HepG2 (cell line): Measurements from ENCODE around the gene GPR42. TPM values are rescaled to one million over a fixed set of nuclear protein-coding genes. Genes with fewer than 3 reads are reported as not detected.
A peak's percentile ranks its signal among the peaks of the same experiment; 100 is the strongest.

Experiments
- ATF1 ChIP-seq: IDR thresholded peaks from 2 replicates; pipeline ENCODE4 v1.6.1; 2016; ENCODE audit warnings: mild to moderate bottlenecking, control low read depth
- ERF ChIP-seq: IDR thresholded peaks from 2 replicates; pipeline ENCODE4 v1.6.1; 2018; ENCODE audit warnings: missing biosample characterization, missing genetic modification reagents
- ISL2 ChIP-seq: sonication (generic); formaldehyde crosslinking; IDR thresholded peaks from 2 replicates; pipeline ENCODE4 v1.5.0; 2020; ENCODE audit warnings: missing genetic modification reagents
- SCMH1 ChIP-seq: sonication (generic); formaldehyde crosslinking; IDR thresholded peaks from 2 replicates; pipeline ENCODE4 v1.9.0; 2021; ENCODE audit warnings: missing genetic modification reagents, mild to moderate bottlenecking, borderline replicate concordance
- SMAD1 ChIP-seq: sonication (generic); formaldehyde crosslinking; IDR thresholded peaks from 2 replicates; pipeline ENCODE4 v1.4.0; 2020; ENCODE audit warnings: missing genetic modification reagents, low read depth, mild to moderate bottlenecking, borderline replicate concordance
- WIZ ChIP-seq: sonication (generic); formaldehyde crosslinking; IDR thresholded peaks from 2 replicates; pipeline ENCODE4 v1.5.1; 2020; ENCODE audit warnings: mild to moderate bottlenecking, missing genetic modification reagents
- ZMYM3 ChIP-seq: sonication (generic); formaldehyde crosslinking; IDR thresholded peaks from 2 replicates; pipeline ENCODE4 v1.5.1; 2020; ENCODE audit warnings: mild to moderate bottlenecking, missing genetic modification reagents
- ZNF44 ChIP-seq: sonication (generic); formaldehyde crosslinking; IDR thresholded peaks from 2 replicates; pipeline ENCODE4 v1.5.1; 2020; ENCODE audit warnings: mild to moderate bottlenecking, missing genetic modification reagents
- ZNF615 ChIP-seq: sonication (generic); formaldehyde crosslinking; IDR thresholded peaks from 2 replicates; pipeline ENCODE4 v1.5.0; 2020; ENCODE audit warnings: mild to moderate bottlenecking, missing genetic modification reagents, borderline replicate concordance
- ZNF768 ChIP-seq: sonication (generic); formaldehyde crosslinking; IDR thresholded peaks from 2 replicates; pipeline ENCODE4 v1.4.0; 2020; ENCODE audit warnings: missing genetic modification reagents
- ZSCAN29 ChIP-seq: sonication (generic); formaldehyde crosslinking; conservative IDR thresholded peaks from 2 replicates; pipeline ENCODE4 v1.4.0; 2020; ENCODE audit warnings: mild to moderate bottlenecking, missing genetic modification reagents
- polyA plus RNA-seq, 8 experiments: library from polyadenylated mRNA; depleted of rRNA in 3 of 8; stranded (reverse) in 7 of 8; unstranded in 1 of 8; fragments of >200 nt; fragmentation: Illumina TruSeq in 4 of 8; extraction: Trizol in 4 of 8; gene quantifications; 2 replicates each; pipeline versions ENCODE4 v1.2.1 to v1.2.3, GENCODE V29; 2011 to 2016; ENCODE audit warnings: low read depth in 4 of 8, missing spikeins in 1 of 8, mixed read lengths in 1 of 8; ENCODE audit not compliant: insufficient read depth in 1 of 8
- total RNA-seq, 5 experiments: library from RNA; depleted of rRNA; stranded (reverse); fragments of >200 nt; fragmentation: Illumina TruSeq; extraction: Trizol; gene quantifications; 2 replicates each; pipeline ENCODE4 v1.2.3, GENCODE V29; 2016; ENCODE audit warnings: low read depth in 1 of 5
- TF ChIP-seq, protein P1 (sequence below): sonication (generic); formaldehyde crosslinking; IDR thresholded peaks from 2 replicates; pipeline ENCODE4; 2020; ENCODE audit warnings: missing genetic modification reagents, mild to moderate bottlenecking, borderline replicate concordance
- TF ChIP-seq, protein P2 (sequence below): sonication (generic); formaldehyde crosslinking; IDR thresholded peaks from 2 replicates; pipeline ENCODE4 v1.5.0; 2020; ENCODE audit warnings: missing genetic modification reagents
- TF ChIP-seq, protein P3 (sequence below), 2 experiments: fragments of 450-650 bp in 1 of 2; sonication (generic) in 1 of 2; formaldehyde crosslinking; IDR thresholded peaks; 2 replicates each; pipeline versions ENCODE4 v1.5.0 to v1.8.0; 2020 to 2022; ENCODE audit warnings: mild to moderate bottlenecking in 1 of 2, missing genetic modification reagents in 1 of 2
- TF ChIP-seq, protein P4 (sequence below): fragments of 450-650 bp; IDR thresholded peaks from 2 replicates; pipeline ENCODE4 v1.6.1; 2017; ENCODE audit warnings: mild to moderate bottlenecking
- TF ChIP-seq, protein P5 (sequence below): sonication (generic); formaldehyde crosslinking; IDR thresholded peaks from 2 replicates; pipeline ENCODE4 v1.5.1; 2020; ENCODE audit warnings: mild to moderate bottlenecking, missing genetic modification reagents, borderline replicate concordance

The GPR42 gene
- total and polyA plus RNA-seq, 2 of the 13 experiments (the other 11 are each of a cell fraction or from before 2014, with no cell fraction given), result not detected

DNA sequence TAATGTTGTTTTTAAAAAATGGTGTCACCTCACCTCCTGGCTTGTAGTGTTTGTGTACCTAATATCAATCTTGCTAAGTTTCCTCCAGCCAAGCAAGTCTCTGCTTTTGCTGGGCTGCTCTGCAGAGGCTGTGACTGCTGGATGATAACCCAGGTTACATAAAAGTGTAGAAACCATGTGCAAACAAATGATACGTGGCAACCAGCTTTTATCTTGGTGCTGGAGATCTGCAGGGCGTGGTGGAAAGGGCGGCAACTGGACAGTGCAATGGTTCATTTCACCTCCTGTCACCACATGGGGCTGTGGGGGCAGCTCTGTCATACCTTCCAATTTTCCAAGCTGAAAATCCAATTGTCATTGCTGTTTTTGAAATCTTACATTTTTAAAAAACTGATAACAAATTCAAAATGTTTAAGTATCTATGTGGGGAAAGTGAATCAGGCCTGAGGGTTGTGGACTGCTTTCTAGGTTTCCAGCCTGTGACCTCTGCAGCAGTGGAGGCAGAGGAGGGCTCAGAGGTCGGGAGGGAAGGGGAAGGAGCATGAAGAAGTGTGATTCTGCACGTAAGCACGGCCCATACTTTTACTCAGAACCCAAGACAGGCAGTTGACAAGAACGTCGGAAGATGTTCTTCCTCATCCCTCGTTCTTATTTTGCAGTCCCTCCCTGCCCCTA lies 9.7 kb downstream of the GPR42 start (continued):
- TF ChIP-seq, protein P1, sequence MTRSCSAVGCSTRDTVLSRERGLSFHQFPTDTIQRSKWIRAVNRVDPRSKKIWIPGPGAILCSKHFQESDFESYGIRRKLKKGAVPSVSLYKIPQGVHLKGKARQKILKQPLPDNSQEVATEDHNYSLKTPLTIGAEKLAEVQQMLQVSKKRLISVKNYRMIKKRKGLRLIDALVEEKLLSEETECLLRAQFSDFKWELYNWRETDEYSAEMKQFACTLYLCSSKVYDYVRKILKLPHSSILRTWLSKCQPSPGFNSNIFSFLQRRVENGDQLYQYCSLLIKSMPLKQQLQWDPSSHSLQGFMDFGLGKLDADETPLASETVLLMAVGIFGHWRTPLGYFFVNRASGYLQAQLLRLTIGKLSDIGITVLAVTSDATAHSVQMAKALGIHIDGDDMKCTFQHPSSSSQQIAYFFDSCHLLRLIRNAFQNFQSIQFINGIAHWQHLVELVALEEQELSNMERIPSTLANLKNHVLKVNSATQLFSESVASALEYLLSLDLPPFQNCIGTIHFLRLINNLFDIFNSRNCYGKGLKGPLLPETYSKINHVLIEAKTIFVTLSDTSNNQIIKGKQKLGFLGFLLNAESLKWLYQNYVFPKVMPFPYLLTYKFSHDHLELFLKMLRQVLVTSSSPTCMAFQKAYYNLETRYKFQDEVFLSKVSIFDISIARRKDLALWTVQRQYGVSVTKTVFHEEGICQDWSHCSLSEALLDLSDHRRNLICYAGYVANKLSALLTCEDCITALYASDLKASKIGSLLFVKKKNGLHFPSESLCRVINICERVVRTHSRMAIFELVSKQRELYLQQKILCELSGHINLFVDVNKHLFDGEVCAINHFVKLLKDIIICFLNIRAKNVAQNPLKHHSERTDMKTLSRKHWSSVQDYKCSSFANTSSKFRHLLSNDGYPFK (CRISPR knock-in tag), result no peak
- no peak for TF ChIP-seq ZNF44 (CRISPR knock-in tag)
- no peak for TF ChIP-seq SCMH1 (CRISPR knock-in tag)
- peak; percentile 64; the same call in 1 of the 2 replicates for TF ChIP-seq ERF (CRISPR knock-in tag)
- TF ChIP-seq, protein P2, sequence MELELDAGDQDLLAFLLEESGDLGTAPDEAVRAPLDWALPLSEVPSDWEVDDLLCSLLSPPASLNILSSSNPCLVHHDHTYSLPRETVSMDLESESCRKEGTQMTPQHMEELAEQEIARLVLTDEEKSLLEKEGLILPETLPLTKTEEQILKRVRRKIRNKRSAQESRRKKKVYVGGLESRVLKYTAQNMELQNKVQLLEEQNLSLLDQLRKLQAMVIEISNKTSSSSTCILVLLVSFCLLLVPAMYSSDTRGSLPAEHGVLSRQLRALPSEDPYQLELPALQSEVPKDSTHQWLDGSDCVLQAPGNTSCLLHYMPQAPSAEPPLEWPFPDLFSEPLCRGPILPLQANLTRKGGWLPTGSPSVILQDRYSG (CRISPR knock-in tag), result no peak
- TF ChIP-seq, protein P3, sequence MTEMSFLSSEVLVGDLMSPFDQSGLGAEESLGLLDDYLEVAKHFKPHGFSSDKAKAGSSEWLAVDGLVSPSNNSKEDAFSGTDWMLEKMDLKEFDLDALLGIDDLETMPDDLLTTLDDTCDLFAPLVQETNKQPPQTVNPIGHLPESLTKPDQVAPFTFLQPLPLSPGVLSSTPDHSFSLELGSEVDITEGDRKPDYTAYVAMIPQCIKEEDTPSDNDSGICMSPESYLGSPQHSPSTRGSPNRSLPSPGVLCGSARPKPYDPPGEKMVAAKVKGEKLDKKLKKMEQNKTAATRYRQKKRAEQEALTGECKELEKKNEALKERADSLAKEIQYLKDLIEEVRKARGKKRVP (CRISPR knock-in tag; IDR thresholded peaks at IDR 0.05), result no peak
- no peak for TF ChIP-seq ZNF615 (CRISPR knock-in tag)
- TF ChIP-seq, protein P4, sequence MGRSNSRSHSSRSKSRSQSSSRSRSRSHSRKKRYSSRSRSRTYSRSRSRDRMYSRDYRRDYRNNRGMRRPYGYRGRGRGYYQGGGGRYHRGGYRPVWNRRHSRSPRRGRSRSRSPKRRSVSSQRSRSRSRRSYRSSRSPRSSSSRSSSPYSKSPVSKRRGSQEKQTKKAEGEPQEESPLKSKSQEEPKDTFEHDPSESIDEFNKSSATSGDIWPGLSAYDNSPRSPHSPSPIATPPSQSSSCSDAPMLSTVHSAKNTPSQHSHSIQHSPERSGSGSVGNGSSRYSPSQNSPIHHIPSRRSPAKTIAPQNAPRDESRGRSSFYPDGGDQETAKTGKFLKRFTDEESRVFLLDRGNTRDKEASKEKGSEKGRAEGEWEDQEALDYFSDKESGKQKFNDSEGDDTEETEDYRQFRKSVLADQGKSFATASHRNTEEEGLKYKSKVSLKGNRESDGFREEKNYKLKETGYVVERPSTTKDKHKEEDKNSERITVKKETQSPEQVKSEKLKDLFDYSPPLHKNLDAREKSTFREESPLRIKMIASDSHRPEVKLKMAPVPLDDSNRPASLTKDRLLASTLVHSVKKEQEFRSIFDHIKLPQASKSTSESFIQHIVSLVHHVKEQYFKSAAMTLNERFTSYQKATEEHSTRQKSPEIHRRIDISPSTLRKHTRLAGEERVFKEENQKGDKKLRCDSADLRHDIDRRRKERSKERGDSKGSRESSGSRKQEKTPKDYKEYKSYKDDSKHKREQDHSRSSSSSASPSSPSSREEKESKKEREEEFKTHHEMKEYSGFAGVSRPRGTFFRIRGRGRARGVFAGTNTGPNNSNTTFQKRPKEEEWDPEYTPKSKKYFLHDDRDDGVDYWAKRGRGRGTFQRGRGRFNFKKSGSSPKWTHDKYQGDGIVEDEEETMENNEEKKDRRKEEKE, result no peak
- peak; percentile 58; the same call in 1 of the 2 replicates for TF ChIP-seq ISL2 (CRISPR knock-in tag)
- TF ChIP-seq ZMYM3 (CRISPR knock-in tag), result peak; percentile 75
- TF ChIP-seq, protein P5, sequence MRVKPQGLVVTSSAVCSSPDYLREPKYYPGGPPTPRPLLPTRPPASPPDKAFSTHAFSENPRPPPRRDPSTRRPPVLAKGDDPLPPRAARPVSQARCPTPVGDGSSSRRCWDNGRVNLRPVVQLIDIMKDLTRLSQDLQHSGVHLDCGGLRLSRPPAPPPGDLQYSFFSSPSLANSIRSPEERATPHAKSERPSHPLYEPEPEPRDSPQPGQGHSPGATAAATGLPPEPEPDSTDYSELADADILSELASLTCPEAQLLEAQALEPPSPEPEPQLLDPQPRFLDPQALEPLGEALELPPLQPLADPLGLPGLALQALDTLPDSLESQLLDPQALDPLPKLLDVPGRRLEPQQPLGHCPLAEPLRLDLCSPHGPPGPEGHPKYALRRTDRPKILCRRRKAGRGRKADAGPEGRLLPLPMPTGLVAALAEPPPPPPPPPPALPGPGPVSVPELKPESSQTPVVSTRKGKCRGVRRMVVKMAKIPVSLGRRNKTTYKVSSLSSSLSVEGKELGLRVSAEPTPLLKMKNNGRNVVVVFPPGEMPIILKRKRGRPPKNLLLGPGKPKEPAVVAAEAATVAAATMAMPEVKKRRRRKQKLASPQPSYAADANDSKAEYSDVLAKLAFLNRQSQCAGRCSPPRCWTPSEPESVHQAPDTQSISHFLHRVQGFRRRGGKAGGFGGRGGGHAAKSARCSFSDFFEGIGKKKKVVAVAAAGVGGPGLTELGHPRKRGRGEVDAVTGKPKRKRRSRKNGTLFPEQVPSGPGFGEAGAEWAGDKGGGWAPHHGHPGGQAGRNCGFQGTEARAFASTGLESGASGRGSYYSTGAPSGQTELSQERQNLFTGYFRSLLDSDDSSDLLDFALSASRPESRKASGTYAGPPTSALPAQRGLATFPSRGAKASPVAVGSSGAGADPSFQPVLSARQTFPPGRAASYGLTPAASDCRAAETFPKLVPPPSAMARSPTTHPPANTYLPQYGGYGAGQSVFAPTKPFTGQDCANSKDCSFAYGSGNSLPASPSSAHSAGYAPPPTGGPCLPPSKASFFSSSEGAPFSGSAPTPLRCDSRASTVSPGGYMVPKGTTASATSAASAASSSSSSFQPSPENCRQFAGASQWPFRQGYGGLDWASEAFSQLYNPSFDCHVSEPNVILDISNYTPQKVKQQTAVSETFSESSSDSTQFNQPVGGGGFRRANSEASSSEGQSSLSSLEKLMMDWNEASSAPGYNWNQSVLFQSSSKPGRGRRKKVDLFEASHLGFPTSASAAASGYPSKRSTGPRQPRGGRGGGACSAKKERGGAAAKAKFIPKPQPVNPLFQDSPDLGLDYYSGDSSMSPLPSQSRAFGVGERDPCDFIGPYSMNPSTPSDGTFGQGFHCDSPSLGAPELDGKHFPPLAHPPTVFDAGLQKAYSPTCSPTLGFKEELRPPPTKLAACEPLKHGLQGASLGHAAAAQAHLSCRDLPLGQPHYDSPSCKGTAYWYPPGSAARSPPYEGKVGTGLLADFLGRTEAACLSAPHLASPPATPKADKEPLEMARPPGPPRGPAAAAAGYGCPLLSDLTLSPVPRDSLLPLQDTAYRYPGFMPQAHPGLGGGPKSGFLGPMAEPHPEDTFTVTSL (CRISPR knock-in tag), result peak; percentile 85; the same call in 1 of the 2 replicates
- no peak for TF ChIP-seq WIZ (CRISPR knock-in tag)
- no peak for TF ChIP-seq ZNF768 (CRISPR knock-in tag)
- TF ChIP-seq ZSCAN29, result peak; percentile 42; the same call in 1 of the 2 replicates
- no peak for TF ChIP-seq SMAD1 (CRISPR knock-in tag)
- TF ChIP-seq ATF1 (CRISPR knock-in tag), result no peak
